Measurements from ENCODE around the gene JAK1.

JAK1 gene

GRCh38 chr1:64980745-64981600, 14.6 kb upstream of the JAK1 start:
- DNase-seq (ENCODE audit: low read depth in 4 of 4, low spot score in 1 of 4), result no peak

- DNase-seq (ENCODE audit: low read depth in 4 of 4, low spot score in 1 of 4), result no peak
These were observed 13.0 kb upstream of the JAK1 start for GRCh38 chr1:64979358-64979757.

DNA sequence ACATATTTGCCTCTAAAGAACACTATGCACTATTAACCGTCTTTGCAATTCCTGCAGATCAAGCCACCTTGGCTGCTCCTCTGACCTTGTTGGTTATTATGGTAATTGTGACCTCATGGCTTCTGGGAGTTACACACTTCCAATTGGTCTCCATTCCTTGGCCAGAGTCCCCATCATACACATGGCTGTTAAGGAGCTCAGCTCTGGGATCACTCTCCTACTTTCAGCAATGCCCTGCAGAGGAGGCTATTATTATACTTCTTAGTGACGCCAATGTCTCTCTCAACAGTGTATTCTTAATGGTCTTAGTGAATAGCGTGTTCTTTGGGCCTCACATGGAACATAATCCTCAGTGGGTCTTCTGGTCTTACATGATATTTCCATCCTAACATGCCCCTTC, 10.0 kb upstream of the JAK1 start:
- no peak for DNase-seq (ENCODE audit: low read depth in 4 of 4, low spot score in 1 of 4)

DNA sequence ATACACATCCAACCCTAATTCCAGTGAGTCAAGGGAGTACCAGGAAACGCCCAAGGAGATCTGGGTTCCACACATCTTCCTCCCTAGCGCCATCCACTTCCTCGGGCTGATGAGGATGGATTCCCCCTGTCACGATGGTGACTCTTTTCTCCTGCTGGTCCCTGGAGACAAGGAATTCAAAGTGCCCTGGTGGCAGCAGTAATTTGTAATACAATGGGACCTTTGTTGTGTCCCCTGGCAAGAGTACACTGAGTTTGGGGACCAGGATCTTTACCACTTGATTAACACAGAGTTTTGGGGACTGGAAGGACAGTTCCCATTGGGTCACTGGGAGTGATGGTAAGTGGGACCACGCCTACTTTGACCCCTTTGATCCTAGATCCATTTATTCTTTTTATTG, 9.4 kb upstream of the JAK1 start:
- DNase-seq (ENCODE audit: low read depth in 4 of 4, low spot score in 1 of 4), result no peak

- no peak for DNase-seq (ENCODE audit: low read depth in 4 of 4, low spot score in 1 of 4)
These were observed 8.8 kb upstream of the JAK1 start for GRCh38 chr1:64975127-64975526.

- DNase-seq (ENCODE audit: low read depth in 4 of 4, low spot score in 1 of 4), result no peak
These were observed 8.0 kb upstream of the JAK1 start for GRCh38 chr1:64974288-64974825.

DNA sequence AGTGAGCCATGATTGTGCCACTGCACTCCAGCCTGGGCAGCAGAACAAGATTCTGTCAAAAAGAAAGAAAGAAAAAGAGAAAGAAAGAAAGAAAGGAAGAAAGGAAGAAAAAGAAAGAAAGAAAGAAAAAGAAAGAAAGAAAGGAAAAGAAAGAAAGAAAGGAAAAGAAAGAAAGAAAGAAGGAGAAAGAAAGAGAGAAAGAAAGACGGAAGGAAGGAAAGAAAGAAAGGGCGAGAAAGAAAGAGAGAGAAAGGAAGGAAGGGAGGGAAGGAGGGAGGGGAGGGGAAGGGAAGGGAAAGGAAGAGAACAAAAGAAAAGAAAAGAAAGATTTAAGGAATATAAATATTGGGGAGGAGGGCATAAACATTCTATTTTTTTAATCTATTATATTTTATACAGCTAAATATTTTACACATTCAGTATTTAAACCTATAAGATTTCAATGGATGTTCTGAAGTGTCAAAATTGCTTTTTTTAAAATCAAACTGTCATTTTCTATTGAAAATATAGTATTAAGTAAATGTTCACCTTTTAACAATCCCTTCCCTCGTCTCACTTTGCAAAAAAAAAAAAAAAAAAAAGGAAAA, 6.8 kb upstream of the JAK1 start:
- no peak for DNase-seq (ENCODE audit: low read depth in 4 of 4, low spot score in 1 of 4)

DNA sequence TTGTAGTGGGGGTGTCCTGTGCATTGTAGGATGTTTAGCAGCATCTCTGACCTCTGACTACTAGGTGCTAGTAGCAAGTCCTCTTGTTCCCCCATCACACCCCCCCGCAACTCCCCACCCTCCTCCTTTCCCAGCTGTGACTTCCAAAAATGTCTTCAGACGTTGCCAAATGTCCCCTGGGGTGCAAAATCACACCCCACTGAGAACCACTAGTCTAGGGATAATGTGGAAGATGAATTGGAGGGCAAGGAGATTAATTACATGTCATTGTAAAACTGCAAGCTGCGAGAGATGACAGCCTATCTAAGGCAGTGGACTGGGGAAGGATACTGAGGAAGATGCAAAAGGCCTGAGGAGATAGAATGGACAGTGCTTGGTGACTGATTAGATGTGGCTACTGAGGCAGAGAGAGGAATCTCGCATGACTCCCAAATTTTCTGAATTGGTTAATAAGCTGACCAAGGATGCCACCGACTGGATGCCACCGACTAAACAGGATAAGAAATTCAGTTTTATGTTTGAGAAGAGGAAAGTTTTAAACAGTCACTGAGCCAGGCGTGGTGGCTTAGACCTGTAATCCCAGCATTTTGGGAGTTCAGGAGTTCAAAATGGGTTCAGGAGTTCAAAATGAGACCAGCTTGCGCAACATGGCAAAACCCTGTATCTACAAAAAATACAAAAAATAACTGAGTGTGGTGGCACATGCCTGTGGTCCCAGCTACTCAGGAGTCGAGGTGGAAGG, 3.1 kb upstream of the JAK1 start:
- DNase-seq (ENCODE audit: low read depth in 4 of 4, low spot score in 1 of 4), result no peak

DNA sequence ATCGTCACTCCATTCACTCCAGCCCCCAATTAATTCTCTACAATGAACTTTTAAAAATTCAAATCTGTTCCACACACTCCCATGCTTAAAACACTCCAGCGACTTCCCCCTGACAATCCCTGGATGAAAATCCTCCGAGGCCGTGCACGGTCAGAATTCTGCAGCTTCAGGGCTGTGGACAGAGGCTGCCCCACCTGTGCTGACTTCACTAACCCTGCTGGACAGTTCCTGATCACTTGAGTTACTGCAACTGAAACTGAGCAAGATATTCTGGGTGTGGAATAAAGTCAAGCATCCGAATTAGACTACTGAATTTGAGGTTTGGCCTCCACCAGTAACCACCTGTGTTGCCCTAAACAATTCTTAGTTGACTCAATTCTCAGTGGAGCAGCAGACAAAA, 1.0 kb upstream of the JAK1 start:
- no peak for DNase-seq (ENCODE audit: low read depth in 4 of 4, low spot score in 1 of 4)

DNA sequence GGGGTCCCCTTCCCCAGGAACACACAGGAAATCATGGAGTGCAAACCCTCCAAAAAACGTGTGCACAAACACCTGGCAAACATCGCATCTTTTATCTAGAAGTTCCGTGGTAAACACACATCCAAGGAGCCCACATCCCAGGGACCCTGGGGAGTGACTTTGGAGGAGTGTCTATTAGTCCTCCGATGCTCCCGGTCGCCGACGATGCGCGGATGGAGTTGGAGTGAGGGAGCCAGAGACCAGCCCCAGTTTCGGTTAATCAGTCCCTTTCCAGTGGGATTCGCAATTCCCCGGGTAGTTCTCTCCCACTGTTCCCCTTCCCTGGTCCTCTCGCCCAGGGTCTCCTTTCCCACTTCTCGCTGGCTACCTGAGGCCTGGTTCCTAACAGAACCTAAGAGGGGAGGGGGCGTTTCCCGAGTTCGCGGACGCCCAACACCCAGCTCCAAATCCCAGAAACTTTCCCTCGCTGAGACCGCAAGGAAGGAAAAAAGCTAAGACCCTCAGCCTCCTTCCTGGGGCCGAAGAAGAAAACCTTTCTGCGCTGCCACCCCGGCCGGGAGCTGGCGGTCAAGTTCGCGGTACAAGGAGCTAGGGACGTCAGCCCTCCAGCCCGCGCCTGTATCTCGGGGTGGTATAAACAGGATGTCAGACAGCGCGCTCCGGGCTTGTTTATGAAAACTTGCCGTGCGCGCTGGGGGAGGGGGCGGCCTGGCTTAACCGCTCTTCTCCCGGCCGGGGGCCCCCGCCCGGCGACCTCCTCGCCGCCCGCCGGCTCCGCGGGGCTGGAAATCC, 787 bp downstream of the JAK1 start:
- DNase-seq (ENCODE audit: low read depth in 4 of 4, low spot score in 1 of 4), result peak in 3 of 4 experiments; percentile 41 to 43 (median 42)

DNA sequence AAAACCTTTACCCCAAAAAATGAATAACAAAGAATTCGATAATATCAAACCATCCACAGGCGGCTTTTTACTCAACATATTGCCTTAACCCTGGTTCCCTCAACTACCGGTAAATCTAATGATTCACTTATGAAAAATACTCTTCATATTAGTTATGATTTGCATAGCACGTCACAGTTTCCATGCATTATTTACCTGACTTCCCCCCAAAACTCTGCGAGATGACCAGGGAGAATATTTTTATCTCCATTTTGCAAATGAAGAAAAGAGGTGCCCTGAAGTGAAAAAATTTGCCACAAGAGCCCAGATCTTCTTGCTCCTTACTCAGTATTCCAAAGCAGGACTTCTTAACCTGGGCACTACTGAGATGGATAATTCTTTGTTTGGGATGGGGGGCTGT, 2.9 kb downstream of the JAK1 start:
- DNase-seq (ENCODE audit: low read depth in 4 of 4, low spot score in 1 of 4), result no peak

DNA sequence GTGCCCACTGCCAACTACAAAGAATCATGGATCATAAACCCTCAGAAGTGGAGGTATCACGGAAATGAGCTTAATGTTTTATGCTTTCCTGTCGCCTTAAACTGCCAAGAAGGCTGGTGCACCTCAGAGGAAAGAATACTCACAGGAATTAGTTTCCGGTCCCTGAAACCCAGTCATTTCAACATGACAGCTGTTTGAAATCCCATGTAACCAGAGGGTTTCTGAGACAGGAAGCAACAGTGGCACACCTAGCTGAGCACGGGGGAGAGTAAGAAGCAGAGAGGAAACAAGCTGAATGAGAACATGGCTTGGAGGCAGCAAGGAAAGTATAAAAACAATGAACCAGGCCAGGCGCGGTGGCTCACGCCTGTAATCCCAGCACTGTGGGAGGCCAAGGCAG, 3.9 kb downstream of the JAK1 start:
- DNase-seq (ENCODE audit: low read depth in 4 of 4, low spot score in 1 of 4), result peak in 1 of 4 experiments; percentile 4

- DNase-seq (ENCODE audit: low read depth in 4 of 4, low spot score in 1 of 4), result no peak
These were observed 4.4 kb downstream of the JAK1 start for GRCh38 chr1:64961923-64962322.

- DNase-seq (ENCODE audit: low read depth in 4 of 4, low spot score in 1 of 4), result no peak
These were observed 5.6 kb downstream of the JAK1 start for GRCh38 chr1:64960731-64961130.

- DNase-seq (ENCODE audit: low read depth in 4 of 4, low spot score in 1 of 4), result no peak
These were observed 6.4 kb downstream of the JAK1 start for GRCh38 chr1:64959986-64960385.

DNA sequence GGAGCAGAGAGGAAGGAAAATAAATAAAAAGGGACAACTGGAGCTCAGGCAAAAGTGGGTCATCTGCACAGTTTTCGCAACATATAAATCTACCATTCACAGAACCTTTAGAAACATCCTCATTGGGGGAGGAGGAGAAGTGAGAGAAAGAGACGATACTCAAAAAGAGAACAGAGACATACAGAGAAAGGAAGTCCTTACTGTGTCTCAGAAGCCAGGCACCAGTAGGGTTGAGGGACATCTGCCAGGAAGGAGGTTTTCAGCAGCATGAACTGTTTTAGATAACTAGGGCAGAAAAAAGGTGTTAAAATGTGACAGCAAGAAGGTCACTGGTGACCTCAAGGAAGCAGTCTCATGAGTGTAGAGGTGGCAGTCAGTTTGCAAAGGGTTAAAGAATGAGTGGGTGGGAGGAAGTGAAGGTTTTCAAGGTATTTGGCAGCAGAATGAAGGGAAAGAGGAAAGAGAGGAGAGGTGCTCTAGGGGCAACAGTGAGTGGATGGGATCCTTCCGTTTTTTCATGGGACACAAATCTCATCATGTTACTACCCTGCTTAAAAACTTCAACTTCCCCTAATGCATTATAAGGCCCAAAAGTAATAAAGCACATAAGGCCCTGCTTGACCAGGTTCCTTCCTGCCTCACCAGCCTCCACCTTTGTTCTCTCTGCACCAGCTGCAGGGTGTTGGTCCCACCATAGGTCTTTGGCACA, 9.5 kb downstream of the JAK1 start:
- peak in 1 of 4 experiments; percentile 7 for DNase-seq (ENCODE audit: low read depth in 4 of 4, low spot score in 1 of 4)

GRCh38 chr1:64956010-64956640, 10.2 kb downstream of the JAK1 start:
- no peak for DNase-seq (ENCODE audit: low read depth in 4 of 4, low spot score in 1 of 4)

DNA sequence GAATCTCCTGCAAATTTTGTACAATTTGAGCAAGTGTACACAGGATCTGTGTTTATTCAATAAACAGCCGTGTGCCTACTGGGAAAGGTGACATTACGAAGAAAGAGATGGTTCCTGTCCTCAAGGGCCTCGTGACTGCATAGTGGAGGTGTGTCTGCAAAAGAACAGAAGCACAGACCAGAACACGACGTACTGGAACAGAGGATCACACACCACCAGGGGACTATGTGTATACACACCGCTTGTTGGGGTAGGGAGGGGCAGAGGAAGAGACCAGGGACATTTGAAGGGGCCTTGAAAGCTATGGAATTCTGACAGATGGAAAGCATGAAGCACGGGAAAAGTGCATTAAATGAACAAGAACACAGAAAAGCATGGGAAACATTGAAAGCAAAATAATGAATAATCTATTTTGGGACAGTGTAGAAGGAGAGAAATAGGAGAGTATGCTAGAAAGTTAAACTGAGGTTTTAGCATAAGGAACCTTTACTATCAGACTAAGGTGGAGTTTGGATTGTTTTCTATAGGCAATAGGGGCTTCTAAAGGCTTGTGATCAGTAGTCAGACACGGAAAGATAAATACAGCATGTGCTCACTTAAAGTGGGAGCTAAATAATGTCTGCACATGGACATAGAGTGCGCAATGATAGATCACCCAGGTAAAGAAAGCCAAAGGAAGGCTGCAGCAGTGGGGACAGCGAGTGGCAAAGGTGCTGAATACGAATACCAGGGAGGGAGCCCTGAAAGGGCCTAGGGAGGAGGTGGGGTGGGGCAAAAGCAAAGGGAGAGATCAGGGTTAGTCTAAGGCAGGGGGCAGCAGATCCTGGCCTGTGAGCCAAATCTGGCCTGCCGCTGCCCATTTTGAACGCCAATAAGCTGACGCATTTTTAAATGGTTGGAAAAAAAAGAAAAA, 11.0 kb downstream of the JAK1 start:
- DNase-seq (ENCODE audit: low read depth in 4 of 4, low spot score in 1 of 4), result no peak

DNA sequence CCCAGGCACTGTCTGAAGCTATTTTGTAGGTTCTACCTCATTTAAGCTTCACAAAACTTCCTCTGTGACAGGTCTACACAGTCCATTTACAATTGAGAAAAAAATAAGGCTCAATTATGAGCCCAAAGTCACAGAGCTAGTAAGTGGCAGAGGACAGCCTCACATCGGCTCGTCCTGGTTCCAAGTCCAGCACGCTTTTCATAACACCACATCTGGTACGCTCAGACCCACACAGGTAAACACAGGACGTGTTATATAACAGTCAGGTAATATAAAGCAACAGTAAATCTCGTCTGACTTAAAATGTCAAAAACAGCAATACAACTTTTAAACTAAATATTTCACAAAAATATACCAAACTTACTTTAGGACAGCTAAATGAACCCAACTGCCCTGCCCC, 13.1 kb downstream of the JAK1 start:
- DNase-seq (ENCODE audit: low read depth in 4 of 4, low spot score in 1 of 4), result no peak
